NCI-H2196 (cell line): ENCODE results near the gene RHNO1.
"Not testable (repeated sequence)": the region's sequence is repeated elsewhere in the genome, so short reads cannot be mapped to it uniquely, and the experiment has no call there.

Source experiments
- DNase-seq: peaks from one replicate; lab custom pipeline; 2025; ENCODE audit not compliant: unreplicated experiment; lab: John Stamatoyannopoulos, UW

RHNO1 gene

DNA sequence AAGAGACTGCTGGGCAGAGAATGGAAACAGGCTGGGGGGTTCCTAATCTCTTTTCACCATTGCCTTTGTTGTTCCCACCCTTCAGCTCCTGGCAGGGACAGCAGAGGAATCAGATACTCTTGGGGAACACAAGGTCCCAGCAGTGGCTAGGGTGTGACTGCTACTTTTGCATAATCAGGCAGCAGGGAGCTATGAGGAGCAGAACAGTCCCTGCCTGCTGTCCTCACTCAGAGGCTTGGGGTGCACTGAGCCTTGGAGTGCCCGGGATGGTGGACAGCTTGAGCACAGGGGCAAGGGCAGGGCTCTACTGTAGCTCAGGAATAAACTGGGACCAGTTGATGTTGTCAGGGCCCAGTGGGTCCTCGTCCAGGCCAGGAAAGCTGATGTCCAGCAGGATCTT lies 18.7 kb upstream of the RHNO1 start:
- no peak for DNase-seq

DNA sequence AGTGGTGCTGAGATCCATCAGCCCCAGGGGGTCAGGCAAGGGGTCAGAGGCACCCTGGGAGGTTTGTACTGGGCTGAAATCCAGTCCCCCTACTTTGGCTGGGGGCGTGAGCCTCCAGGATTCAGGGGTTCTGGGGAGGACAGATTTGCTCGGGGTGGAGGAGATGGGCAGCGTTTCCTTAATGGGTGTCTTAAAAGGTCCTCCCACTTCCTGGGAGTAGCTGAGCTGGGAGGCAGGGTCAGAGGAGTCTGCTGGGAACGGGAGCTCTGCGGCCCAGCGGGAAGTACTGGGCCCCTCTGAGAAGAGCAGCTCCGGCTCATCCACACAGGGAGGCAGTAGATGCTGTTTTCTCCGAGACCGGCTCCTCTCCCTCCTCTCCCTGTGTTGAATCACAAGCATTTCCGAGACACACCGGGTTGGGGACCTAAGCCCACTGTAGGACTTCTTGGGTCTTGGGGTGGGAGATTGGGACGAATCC lies 18.0 kb upstream of the RHNO1 start:
- DNase-seq, result no peak

DNA sequence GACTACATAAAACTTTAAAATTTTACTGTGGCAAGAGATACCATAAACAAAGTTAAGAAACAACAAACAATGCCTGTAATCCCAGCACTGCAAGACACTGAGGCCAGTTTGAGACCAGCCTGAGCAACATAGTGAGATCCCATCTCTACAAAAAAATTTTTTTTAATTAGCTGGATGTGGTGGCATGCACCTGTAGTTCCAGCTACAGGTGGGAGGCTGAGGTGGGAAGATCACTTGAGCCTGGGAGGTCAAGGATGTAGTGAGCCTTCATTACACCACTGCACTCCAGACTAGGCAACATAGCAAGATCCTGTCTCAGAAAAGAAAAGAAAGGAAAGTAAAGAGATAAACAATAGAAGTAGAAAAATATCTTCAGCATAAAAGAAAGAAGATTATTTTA lies 16.9 kb upstream of the RHNO1 start:
- no peak for DNase-seq

DNA sequence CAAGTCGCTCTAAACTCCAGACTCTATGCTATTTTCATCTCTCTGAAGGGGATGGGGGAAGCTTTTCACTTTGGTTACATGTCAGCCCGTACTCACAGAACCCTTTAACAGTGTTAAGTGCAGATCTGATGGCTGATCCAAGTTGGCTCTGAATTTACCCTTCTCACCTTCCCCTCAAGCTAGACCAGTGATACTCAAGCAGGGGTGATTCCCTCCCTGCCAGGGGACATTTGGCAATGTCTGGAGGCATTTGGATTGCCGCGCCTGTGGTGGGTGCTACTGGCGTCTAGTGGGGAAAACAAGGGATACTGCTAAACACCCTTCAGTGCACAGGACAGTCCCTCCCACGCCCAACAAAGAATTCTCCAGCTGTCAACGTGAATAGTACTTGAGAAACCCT lies 14.1 kb upstream of the RHNO1 start:
- DNase-seq, result no peak

DNA sequence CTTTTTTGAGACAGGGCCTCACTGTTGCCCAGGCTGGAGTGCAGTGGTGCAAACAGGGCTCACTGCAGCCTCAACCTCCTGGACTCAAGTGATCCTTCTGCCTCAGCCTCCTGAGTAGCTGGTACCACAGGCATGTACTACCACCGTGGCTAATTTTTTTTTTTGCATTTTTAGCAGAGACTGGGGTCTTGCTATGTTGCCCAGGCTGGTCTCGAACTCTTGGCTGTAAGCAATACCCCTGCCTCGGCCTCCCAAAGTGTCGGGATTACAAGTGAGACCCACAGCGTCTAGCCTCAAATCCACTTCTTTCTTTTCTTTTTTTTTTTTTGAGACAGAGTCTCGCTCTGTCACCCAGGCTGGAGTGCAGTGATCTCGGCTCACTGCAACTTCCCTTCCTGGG lies 13.6 kb upstream of the RHNO1 start:
- not testable (repeated sequence) for DNase-seq

DNA sequence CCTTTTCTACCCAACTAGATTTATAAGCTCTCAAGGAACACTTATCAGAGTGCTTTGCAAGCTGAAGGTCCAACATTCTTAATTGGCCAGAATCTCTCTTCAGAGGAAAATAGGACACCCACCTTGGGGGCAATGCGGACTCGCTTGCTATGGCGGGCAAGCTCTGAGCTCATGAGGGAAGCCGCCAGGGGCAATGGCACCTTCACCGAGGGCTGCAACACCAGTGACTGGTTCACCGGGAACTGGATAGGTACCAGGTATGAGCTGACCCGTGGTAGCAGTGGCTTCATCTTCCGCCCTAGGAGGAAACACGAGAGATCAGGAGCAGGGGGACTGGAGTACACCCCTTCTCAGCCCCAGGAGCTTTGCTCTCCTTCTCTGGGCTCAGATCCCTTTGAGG lies 12.8 kb upstream of the RHNO1 start:
- DNase-seq, result no peak

DNA sequence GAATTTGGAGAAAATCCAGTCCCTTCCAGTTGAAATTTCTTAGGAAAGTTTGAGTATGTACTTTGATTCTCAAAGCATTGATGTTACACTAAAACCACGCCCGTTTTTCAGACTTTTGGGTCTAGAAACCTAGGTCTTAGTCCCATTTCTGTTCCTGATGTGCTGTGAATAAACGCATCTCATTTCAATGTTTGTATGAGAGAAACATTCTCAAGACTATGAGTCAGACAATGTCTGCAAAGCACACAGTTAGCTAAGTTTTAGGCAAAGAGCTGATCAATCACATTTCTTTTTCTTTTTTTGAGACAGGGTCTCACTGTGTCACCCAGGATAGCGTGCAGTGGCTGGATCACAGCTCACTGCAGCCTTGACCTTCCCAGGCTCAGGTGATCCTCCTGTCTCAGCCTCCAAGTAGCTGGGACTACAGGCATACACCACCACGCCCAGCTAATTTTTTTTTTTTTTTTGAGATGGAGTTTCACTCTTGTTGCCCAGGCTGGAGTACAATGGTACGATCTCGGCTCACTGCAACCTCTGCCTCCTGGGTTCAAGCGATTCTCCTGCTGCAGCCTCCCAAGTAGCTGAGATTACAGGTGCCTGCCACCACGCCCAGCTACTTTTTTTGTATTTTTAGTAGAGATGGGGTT lies 7.9 kb upstream of the RHNO1 start:
- DNase-seq, result not testable (repeated sequence)

DNA sequence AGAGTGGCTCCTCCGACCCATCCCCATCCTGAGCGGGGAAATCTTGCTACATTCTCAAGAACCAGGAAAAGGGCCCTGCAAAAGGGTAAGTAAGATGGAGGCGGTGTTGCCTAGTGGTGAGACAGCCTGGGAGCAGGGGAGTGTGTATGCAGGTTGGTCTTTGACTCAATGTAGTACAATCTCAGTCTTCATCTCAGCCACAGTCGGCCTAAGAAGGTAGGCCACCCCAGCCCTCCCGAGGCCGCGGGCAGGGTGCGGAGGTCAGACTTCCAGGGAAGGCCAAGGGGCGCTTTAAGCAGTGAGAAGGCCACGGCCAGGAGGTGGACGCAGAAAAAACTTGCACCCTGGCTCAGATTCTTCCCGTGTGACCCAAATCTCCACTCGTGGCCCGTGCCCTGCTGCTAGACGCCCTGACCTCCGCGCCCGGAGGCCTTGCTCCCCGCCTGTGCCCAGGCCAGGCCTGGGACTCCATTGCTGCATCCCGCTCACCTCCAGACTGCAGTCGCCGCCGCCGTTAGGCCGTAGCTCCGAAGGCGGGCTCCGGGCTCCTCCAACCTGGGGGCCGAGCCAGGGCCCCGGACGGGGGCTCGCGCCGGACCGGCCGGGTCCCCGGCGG lies 484 bp upstream of the RHNO1 start:
- DNase-seq, result no peak

DNA sequence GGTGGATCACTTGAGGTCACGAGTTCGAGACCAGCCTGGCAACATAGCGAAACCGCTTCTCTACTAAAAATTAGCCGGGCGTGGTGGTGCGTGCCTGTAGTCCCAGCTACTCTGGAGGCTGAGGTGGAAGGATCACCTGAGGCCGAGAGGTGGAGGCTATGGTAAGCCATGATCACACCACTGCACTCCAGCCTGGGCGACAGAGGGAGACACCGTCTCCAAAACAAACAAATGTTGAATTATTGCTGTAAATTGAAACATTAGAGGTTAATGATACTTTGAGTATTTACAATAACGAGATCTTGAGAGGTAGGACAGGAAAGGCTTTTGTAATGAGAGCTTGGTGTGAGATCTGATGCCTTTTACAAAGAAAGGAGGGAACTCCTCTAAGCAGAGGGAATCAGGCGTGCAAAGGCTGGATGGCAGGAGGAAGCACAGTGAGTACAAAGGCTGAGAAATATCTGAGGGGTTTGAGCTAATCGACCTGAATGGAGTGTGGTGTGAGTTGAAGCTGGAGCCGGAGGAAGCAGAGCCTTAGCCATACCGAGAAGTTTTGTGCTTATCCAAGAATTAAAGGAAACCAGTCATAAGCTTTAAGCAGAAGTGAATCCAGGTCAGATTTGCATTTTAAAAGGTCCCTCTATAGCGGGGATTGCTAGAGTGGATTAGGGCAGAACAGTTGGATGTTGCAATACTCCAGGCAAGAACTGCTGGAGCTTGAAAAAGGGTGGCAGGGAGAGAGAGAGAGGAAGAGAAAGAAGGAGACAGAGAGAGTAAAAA lies 1.1 kb downstream of the RHNO1 start:
- DNase-seq, result peak; percentile 61

DNA sequence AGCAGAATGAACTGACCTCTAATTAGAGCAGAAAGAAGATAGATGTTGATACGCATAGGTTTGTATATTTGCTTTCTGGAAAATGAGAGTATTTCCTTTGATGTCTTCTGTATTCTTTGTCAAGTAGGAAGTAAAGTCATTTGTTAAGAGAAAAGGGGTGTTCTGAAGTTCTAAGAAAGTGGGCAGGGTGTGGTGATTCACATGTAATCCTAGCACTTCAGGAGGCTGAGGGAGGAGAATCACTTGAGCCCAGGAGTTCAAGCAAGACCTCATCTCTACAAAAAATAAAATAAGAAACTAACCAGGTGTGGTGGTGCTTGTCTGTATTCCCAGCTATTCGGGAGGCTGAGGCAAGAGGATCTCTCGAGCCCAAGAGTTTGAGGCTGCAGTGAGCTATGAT lies 2.8 kb downstream of the RHNO1 start:
- no peak for DNase-seq

DNA sequence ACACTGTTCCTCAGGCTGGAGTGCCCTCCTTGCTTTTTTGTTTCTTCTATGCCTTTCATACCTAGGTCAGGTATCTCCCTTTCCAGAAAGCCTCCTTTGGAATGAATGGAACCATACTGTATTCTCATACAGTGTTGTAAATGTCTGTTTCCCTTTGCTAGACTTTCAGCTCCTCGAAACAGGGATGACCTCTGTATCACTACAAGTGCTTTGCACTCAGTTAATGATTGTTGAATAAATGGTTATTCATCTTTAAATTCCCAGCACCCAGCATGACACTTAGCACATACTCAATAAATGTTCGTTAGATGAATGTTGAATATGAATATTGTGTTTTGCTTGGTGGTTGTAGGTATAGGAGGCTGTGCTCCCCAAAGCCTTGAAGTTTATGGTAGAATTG lies 7.8 kb downstream of the RHNO1 start:
- no peak for DNase-seq

DNA sequence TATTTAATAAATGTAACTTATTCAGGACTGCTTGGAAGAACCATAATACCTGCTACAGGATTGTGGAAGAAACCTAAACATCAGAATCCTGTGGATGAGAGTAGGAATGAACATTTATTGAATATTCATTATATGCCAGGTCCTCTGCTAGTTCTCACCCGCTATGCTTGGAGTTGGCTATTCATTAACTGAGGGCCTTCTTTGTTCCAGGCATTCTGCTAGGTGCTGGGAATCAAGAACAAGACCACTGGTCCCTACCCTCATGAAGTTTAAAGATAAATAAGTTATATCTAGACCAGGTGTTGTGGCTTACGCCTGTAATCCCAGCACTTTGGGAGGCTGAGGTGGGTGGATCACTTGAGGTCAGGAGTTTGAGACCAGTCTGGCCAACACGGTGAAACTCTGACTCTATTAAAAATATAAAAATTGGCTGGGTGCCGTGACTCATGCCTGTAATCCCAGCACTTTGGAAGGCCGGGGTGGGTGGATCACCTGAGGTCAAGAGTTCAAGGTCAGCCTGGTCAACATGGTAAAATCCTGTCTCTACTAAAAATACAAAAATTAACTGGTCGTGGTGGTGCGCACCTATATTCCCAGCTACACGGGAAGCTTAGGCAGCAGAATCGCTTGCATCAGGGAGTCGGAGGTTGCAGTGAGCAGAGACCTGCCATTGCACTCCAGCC lies 9.9 kb downstream of the RHNO1 start:
- no peak for DNase-seq

DNA sequence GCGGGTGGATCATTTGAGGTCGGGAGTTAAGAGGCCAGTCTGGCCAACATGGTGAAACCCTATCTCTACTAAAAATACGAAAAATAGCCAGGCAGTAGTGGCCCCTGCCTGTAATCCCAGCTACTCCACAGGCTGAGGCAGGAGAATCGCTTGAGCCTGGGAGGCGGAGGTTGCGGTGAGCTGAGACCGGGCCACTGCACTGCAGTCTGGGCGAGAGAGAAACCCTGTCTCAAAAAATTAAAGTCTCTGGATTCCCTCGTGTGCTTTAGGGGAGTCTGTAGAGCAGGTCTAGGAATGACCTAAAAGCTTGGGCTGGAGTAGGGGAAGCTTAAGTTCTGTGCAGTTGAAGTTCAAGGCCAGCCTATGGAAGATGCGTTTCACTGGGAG lies 13.0 kb downstream of the RHNO1 start:
- DNase-seq, result no peak

DNA sequence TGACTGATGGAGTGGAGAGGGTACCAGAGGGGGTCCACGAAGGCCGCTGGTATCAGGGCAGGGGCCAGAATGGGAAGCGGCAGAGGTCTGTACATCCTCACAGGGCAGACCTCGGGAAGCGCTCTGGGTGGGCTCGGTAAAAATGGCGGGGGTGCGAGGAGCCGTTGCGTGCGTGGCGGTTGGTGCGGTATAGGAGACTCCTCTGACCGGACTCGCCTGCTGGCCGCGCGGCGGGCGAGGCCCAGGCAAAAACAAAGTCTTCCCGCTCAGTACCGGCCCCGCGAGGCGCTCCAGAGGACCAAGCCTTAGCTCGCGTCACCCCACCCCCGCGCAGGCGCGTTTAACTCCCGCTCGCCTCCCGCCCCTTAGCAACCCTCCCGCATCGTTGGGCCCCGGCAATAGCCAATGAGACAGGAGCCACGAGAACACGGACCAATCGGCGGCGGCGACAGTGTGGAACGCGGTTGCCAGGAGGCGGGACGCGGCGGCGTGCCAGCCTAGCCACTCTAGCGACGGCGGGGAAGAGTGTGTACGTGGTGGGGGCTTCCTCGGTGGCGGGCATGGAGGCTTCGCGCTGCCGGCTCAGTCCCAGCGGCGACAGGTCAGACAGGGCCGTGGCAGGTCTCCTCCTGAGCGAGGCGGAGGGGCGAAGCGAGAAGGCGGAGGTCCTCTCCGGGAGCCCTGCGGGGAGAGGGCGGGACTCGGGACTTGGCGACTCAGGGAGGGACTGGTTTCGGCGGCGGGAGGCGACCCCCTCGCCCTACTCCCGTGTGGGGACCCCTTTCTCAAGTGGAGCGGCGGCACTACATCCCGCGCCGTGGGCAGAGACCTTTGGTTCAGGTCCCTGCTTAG lies 13.6 kb downstream of the RHNO1 start, which contains the start of gene TULP3:
Gene TULP3, plus strand, starts transcription at position 504 of the 852 bp plus-strand sequence. Its CDS starts 57 bp downstream, at position 561.
- DNase-seq, result peak; percentile 86

DNA sequence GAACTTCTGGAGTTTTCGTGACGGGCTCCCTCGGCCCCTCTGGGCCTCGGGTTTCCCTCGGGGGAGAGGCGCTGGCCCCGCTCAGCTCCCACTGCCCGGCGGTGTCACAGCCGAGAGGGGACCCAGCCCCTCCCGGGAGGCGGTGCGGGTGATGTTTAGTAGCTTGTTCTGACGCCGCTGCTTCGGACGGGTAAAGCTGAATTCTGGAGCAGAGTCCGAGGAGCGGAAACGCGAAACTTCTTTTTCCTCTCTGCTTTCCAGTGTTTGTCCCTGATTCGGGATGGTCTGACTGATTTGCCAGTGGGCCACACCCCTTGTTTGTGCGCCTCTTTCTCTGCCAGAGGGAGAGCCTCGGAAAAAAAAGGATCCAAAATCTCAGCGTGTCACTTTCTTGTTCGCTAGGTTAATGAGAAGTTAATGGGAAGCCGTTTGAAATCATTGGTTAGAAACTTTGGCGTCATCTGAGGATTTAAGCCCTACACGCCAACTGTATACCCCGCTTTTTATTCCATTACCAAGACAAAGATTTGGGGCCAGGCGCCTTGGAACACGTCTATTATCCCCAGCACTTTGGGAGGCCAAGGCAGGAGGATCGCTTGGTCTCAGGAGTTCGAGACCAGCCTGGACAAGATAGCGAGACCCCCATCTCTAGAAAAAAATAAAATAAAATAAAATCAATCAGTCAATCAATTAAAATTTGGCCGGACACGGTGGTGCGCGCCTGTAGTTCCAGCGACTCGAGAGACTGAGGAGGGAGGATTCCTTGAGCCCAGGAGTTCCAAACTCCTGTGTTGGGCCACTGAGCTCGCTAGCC lies 14.4 kb downstream of the RHNO1 start:
- no peak for DNase-seq

DNA sequence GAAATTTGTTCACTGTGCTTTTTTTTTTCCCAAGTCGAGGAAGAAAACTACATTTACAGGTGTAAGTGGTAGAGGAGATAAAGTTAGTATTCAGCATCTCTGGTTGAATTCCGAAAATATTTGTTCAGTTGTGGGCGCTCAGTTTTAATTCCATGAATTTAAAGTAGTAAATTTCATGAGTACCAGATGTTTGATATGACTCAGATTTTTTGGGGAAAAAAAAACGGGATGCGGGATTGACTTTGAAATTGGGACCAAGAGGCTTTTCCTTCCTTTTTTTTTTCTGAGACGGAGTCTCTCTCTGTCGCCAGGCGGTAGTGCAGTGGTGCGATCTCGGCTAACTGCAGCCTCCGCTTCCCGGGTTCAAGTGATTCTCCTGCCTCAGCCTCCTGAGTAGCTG lies 15.2 kb downstream of the RHNO1 start:
- DNase-seq, result no peak

DNA sequence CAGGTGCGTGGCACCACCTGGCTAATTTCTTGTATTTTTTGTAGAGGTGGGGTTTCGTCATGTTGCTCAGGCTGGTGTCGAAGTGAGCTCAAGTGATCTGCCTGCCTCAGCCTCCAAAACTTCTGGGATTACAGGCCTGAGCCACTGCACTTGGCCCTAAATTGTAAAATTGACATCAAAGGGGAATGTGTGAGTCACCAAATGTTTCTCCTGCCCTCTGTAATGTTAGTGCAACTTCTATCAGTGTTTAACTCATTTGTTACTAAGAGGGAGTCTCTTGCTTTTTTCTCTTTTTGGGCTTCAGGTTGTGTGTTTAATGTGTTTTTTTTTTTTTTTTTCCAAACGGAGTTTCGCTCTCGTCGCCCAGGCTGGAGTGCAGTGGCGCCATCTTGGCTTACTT lies 16.0 kb downstream of the RHNO1 start:
- DNase-seq, result no peak

DNA sequence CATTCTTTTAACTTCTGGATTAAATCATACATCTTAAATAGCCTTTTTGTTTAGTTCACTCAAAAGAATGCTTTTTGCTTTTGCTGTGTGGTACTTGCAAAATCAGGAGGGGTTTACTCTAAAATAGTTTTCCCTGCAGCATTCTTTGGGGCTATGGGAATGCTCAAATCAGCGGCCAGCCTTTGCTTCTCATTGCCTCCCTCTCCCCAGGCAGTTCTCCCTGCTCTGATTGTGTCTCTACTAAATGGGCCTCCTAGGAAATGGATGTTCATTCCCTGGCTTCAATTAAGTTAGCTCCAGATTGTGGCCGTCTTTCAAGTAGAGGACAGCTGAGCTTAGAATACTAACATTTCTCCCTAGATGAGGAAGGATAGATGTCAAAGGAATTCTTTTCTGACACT lies 18.0 kb downstream of the RHNO1 start:
- DNase-seq, result no peak

DNA sequence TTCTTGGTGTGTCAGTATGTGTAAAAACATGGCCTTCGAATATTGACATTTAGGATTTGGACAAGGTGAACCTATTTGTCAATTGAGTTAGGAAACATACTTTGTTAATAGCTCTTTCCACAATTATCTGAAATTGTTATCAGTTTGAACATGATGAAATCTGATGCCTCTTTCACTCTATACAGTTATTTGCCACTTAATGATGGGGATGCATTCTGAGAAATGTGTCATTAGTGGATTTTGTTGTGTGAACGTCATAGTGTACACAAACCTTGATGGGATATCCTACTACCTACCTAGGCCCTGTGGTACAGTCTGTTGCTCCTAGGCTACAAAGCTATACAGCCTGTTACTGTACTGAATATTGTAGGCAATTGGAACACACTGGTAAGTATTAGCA lies 18.5 kb downstream of the RHNO1 start:
- no peak for DNase-seq

DNA sequence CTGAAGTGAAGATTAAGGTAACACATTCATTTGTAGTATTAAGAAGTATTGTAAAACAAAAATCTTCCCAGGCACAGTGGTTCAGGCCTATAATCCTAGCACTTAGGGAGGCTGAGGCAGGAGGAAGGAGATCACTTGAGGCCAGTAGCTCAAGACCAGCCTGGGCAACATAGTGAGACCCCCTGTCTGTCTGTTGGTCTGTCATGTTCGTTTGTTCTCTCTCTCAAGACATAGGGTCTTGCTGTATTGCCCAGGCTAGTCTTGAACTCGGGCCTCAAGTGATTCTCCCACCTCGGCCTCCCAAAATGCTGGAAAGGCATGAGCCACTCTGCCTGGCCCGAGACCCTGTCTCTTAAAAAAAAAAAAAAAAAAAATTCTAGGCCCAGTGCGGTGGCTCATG lies 20.4 kb downstream of the RHNO1 start:
- DNase-seq, result no peak
